HAP-1 (cell line): Measurements from ENCODE around the gene DUSP28.

Experiments used
- DNase-seq, 2 experiments: peaks; one replicate each; pipeline ENCODE4 v3.0.0-alpha.2; 2016 to 2020; ENCODE audit warnings: low spot score in 2 of 2
- H3K27me3 ChIP-seq: fragments of 250-450 bp; sonication (Bioruptor Pico); 2 replicates; pipeline ENCODE4 v1.5.1; 2020; ENCODE audit warnings: low read depth, mild to moderate bottlenecking, moderate library complexity
- H3K36me3 ChIP-seq: fragments of 250-450 bp; sonication (Bioruptor Pico); replicated peaks from 2 replicates; pipeline ENCODE4 v1.5.1; 2020; ENCODE audit warnings: mild to moderate bottlenecking
- H3K4me1 ChIP-seq: fragments of 250-450 bp; sonication (Bioruptor Pico); 2 replicates; pipeline ENCODE4 v1.5.1; 2020; ENCODE audit warnings: mild to moderate bottlenecking
- H3K4me3 ChIP-seq: fragments of 250-450 bp; sonication (Bioruptor Pico); 2 replicates; pipeline ENCODE4 v1.5.1; 2020; ENCODE audit warnings: mild to moderate bottlenecking, moderate library complexity
- H3K9me3 ChIP-seq: fragments of 250-450 bp; sonication (Bioruptor Pico); 2 replicates; pipeline ENCODE4 v1.5.1; 2020; ENCODE audit warnings: mild to moderate bottlenecking, moderate library complexity
- in situ Hi-C: fragments of 300-500 bp; cut with MboI; formaldehyde crosslinking; loops from 3 replicates; pipeline ENCODE4 v1.14.3; 2020; ENCODE audit warnings: low sequenced_read_pairs, inconsistent platforms, mixed read lengths

The DUSP28 gene

DNA sequence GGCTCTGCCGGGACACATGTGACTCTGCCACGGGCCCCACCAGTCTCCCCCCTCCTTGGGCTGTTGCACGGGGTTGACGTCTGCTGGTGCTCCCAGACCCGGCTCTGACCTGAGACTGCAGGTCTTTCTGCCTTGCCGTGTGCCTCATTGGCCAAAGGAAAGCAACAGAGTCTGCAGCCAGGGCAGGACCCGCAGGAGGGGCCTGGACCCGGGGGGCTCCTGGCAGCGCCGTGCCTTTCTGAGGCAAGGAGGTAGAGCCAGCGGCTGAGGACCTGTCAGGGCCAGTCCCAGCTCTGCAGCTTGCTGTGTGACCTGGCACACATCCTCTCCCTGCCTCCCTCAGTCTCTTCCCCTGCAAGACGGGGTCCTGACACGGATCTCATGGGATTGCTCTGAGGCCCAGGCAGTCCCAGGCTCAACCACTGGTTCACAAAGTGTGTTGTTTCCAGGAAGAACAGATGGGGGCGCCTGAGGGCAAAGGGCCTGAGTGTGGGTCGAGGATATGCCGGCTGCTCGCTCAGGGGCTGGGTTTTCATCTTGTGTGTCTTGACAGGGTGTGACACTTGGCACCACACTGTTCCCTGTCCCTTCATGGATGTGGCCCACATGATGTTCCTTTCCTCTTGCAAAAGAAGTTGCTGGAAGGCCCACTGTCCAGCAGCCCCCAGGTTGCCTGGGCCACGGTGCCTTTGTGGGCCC is 35.4 kb downstream of the DUSP28 start:
- no peaks in the 10 kb centered on the region for H3K27me3 ChIP-seq
- no peak overlapping the region for H3K4me3 ChIP-seq
- in situ Hi-C loops: no loop called here
- H3K9me3 ChIP-seq: no peaks in the 10 kb centered on the region
- H3K4me1 ChIP-seq: no peaks in the 10 kb centered on the region
- H3K36me3 ChIP-seq: peaks cover 5% of the 10 kb centered on the region; the same call in 1 of the 2 replicates
- peak in 1 of 2 experiments; percentile 72 for DNase-seq

DNA sequence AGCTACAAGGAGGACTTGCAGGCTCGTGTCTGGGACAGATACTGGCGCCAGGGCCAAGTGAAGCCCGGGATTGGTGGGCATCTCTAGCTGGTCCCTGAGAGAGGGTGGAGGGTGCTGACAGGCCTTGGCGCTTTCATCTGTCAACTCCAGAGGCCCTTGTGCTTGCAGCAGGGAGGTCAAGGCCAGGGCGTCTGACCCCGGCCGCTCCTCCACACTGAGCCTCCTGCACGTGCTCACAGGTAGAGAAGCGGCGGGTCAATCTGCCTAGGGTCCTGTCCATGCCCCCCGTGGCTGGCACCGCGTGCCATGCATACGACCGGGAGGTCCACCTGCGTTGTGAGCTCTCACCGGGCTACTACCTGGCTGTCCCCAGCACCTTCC is 35.9 kb downstream of the DUSP28 start:
- no peak overlapping the region for H3K4me3 ChIP-seq
- in situ Hi-C loops: no loop called here
- H3K36me3 ChIP-seq: peaks cover 5% of the 10 kb centered on the region; the same call in 1 of the 2 replicates
- no peak for DNase-seq
- no peaks in the 10 kb centered on the region for H3K27me3 ChIP-seq
- H3K4me1 ChIP-seq: no peaks in the 10 kb centered on the region
- H3K9me3 ChIP-seq: no peaks in the 10 kb centered on the region

DNA sequence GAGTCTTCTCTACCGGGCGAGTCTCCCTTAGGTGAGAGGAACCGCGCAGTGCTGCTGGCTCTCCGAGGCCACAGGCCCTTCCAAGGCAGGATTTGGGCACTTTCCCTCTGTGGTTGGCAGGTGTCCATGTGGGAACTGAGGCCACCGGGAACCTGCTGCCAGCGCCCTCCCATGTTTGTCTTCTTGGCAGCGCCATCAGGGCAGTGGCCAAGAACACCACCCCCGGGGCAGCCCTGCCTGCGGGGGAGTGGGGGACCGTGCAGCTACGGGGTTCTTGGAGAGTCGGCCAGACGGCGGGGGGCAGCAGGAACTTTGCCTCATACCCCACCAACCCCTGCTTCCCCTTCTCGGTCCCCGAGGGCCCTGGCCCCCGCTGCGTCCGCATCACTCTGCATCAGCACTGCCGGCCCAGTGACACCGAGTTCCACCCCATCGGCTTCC is 36.4 kb downstream of the DUSP28 start:
- no peaks in the 10 kb centered on the region for H3K27me3 ChIP-seq
- DNase-seq: no peak
- H3K36me3 ChIP-seq: peaks cover 5% of the 10 kb centered on the region; the same call in 1 of the 2 replicates
- in situ Hi-C loops: no loop called here
- H3K4me3 ChIP-seq: no peak overlapping the region
- H3K4me1 ChIP-seq: no peaks in the 10 kb centered on the region
- no peaks in the 10 kb centered on the region for H3K9me3 ChIP-seq

- H3K36me3 ChIP-seq: peaks cover 1% of the 10 kb centered on the region; the same call in 1 of the 2 replicates
- no peaks in the 10 kb centered on the region for H3K4me1 ChIP-seq
- in situ Hi-C loops: no loop called here
- H3K4me3 ChIP-seq: no peak overlapping the region
- H3K27me3 ChIP-seq: no peaks in the 10 kb centered on the region
- no peak for DNase-seq
- H3K9me3 ChIP-seq: no peaks in the 10 kb centered on the region
Observed at GRCh38 chr2:240597054-240597418, 36.9 kb downstream of the DUSP28 start.

DNA sequence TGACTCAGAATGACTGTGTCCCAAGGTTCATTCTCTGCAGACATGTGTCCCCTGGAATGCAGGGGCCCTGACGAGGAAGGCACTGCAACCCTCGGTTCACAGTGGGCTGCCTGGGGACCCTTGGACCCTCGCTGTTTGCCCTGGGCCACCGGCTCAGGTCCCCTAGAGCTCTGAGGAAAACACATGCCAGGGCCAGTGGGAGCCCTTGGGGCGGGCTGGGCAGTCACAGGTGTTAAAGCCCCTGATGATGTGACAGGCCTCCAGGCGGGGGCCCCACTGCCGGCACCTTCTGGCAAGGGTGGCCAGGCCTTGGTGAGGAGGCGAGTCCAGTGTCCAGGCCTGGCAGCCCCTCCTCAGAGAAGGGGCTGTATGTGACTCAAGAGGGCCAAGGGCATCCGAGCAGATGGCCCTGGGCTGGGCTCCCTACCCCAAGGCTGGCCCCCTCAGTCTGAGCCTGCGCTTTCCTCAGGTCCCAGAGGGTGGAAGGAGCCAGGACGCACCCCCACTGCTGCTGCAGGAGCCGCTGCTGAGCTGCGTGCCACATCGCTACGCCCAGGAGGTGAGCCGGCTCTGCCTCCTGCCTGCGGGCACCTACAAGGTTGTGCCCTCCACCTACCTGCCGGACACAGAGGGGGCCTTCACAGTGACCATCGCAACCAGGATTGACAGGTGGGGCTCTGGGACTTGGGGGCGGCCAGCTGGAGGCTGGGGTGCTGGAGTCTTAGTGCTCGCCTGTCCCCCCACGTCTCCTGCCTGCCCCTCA is 37.4 kb downstream of the DUSP28 start:
- no peaks in the 10 kb centered on the region for H3K27me3 ChIP-seq
- DNase-seq: no peak
- H3K4me1 ChIP-seq: no peaks in the 10 kb centered on the region
- no peak overlapping the region for H3K4me3 ChIP-seq
- in situ Hi-C loops: no loop called here
- H3K36me3 ChIP-seq: no peaks in the 10 kb centered on the region
- no peaks in the 10 kb centered on the region for H3K9me3 ChIP-seq

GRCh38 chr2:240598311-240598911 is 38.3 kb downstream of the DUSP28 start:
- Histone ChIP-seq H3K27me3 (no peaks in the 10 kb centered on the region), H3K4me1 (no peaks in the 10 kb centered on the region), H3K36me3 (no peaks in the 10 kb centered on the region), H3K4me3 (no peak overlapping the region), H3K9me3 (no peaks in the 10 kb centered on the region)
- no peak for DNase-seq
- in situ Hi-C loops: no loop called here

DNA sequence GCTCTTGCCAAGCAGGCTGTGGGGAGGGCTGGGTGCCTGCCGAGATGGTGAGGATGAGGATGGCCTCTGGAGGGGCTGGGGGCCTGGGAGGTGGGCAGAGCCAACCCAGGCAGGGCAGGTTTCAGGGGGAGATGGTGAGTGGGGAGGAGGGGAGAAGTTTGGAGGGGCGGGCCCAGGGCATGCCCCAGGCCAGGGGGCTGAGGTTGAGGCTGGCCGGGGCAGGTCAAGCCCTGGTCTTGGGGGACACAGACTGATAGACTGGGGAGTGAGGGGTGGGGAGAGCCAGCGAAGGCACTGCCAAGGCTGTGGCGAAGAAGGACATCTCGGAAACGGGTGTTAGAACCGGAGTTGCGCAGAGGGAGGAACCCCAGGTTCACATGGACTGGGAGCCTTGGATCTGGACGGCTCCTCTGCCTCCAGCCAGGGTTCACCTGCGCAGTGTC is 39.0 kb downstream of the DUSP28 start:
- DNase-seq: no peak
- Histone ChIP-seq H3K9me3 (no peaks in the 10 kb centered on the region), H3K36me3 (no peaks in the 10 kb centered on the region), H3K4me1 (no peaks in the 10 kb centered on the region), H3K4me3 (no peak overlapping the region), H3K27me3 (no peaks in the 10 kb centered on the region)
- in situ Hi-C loops: no loop called here

GRCh38 chr2:240600451-240600961 is 40.3 kb downstream of the DUSP28 start:
- H3K9me3 ChIP-seq: no peaks in the 10 kb centered on the region
- in situ Hi-C loops: no loop called here
- H3K4me1 ChIP-seq: no peaks in the 10 kb centered on the region
- DNase-seq: no peak
- no peaks in the 10 kb centered on the region for H3K36me3 ChIP-seq
- H3K27me3 ChIP-seq: no peaks in the 10 kb centered on the region
- no peak overlapping the region for H3K4me3 ChIP-seq

DNA sequence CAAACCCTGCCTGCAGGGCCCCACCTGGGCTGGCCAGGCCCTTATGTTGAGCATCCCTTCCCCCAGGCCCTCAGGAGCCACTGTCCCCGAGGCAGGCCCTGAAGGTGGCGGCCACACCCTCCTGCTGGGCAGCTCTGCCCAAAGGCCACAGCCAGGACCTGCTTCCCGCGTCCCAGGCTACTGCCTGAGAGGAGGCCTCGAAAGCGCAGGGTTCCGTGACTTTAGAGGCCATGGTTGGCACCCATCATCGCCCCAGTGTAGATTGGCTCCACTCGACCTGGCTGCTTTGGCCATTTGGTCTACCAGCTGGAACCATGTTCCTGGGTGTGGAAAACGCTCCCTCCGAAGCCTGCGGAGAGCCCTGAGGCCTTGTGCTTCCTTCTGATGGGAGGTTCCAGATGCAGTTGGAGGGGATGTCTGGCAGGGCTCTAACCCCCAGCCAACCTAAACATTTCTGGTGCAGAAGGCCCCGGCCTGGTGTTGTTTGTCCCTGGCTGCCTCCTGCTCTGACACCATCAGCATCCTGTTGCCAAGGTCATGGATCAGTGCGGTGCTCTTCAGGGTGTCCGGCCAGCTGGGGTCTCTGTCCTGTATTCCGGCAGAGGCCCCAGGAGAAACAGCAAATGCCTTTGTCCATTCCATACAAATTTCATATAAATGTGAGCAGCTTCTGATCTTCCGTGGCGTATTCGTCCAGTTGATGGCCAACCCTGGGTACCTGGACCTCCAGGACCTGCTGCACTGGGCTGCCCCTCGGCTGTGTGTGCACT is 41.1 kb downstream of the DUSP28 start:
- Histone ChIP-seq H3K27me3 (no peaks in the 10 kb centered on the region), H3K4me1 (no peaks in the 10 kb centered on the region), H3K4me3 (no peak overlapping the region), H3K9me3 (no peaks in the 10 kb centered on the region), H3K36me3 (no peaks in the 10 kb centered on the region)
- in situ Hi-C loops: no loop called here
- no peak for DNase-seq

DNA sequence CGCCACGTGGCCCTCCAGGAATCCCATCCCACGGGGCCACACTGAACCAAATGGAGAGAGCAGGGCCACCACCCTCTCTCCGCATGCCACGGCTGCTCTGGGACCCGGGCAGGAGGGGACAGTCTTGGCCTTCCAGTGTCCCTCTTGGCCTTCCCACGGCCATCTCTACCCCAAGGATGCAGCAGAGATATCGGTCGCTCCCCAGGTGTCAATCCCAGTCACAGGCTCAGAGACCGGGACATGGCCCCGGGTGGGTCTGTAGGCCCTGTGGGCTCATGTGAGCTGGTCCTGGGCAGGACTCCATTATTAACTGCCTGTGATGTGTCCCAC is 41.6 kb downstream of the DUSP28 start:
- H3K4me1 ChIP-seq: no peaks in the 10 kb centered on the region
- in situ Hi-C loops: no loop called here
- H3K9me3 ChIP-seq: no peaks in the 10 kb centered on the region
- H3K27me3 ChIP-seq: no peaks in the 10 kb centered on the region
- no peak overlapping the region for H3K4me3 ChIP-seq
- DNase-seq: no peak
- H3K36me3 ChIP-seq: no peaks in the 10 kb centered on the region

- Histone ChIP-seq H3K27me3 (no peaks in the 10 kb centered on the region), H3K36me3 (no peaks in the 10 kb centered on the region), H3K4me3 (no peak overlapping the region), H3K9me3 (no peaks in the 10 kb centered on the region), H3K4me1 (no peaks in the 10 kb centered on the region)
- DNase-seq: no peak
- in situ Hi-C loops: no loop called here
Observed at GRCh38 chr2:240602266-240603050, 42.3 kb downstream of the DUSP28 start.

DNA sequence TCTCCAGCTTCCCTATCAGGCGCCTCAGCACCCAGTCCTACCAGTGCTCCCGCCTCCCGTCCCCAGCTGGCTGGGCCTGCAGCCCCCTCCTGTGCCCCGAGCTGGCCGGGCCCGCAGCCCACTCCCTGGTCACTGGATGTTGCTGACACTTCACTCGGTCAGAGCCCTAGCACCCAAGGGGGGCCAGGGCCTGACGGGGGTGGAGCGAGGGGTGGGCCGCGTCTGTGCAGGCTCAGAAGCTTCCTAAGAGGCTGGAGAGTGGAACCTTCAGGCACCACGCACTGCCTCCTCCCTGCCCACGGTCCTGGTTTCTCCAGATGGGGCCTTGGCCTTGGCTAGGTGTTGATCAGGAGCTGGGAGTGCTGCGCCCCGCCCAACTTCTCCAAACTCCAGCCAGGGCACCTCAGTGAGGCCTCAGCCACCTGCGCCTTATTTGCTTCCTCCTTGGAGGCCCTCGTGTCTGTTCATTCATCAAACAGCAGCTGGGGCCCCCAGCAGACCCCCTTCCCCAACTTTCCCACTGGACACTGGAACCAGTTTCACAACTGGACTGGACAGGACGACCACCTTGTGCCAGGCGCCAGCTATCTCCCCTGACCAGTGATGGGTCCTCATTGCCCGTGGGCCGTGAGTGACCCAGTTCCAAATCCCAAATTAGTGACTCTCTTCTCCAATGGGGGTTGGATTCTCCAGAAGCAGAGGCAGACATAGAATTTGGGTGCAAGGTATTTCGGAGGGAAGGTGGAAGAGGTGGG is 43.1 kb downstream of the DUSP28 start:
- DNase-seq: no peak
- Histone ChIP-seq H3K27me3 (no peaks in the 10 kb centered on the region), H3K36me3 (no peaks in the 10 kb centered on the region), H3K9me3 (no peaks in the 10 kb centered on the region), H3K4me3 (no peak overlapping the region), H3K4me1 (no peaks in the 10 kb centered on the region)
- in situ Hi-C loops: no loop called here
